CD8-positive, alpha-beta memory T cell (primary cell): ENCODE measurements around the gene SYT7. TPM values are rescaled to one million over a fixed set of nuclear protein-coding genes. Genes with fewer than 3 reads are reported as not detected.
A peak's percentile ranks its signal among the peaks of the same experiment; 100 is the strongest.

Source experiments
- CTCF ChIA-PET: fragments of 350-600 bp; sonication (Branson Sonifier 250); formaldehyde crosslinking; loops from one replicate; lab custom pipeline; 2021; ENCODE audit warnings: antibody characterized with exemption; lab: Charles Lee
- POLR2A ChIA-PET: fragments of 350-600 bp; sonication (Branson Sonifier 250); formaldehyde crosslinking; loops from one replicate; lab custom pipeline; 2021; ENCODE audit warnings: antibody characterized with exemption; lab: Charles Lee
- DNase-seq, 5 donors: peaks; one replicate each; pipeline versions ENCODE4 v3.0.0 to v3.0.0-alpha.2; 2020 to 2022; ENCODE audit warnings: mixed read lengths in 1 of 5
- H3K27ac ChIP-seq: one replicate; pipeline ENCODE4 v1.7.0; 2013; ENCODE audit warnings: low read depth, mild to moderate bottlenecking, low read length, moderate library complexity
- H3K27me3 ChIP-seq: 2 replicates; pipeline ENCODE4 v1.7.0; 2013; ENCODE audit warnings: low read length, mild to moderate bottlenecking; ENCODE audit not compliant: insufficient read depth, poor library complexity, severe bottlenecking
- H3K36me3 ChIP-seq: 2 replicates; pipeline ENCODE4 v1.7.0; 2013; ENCODE audit warnings: mild to moderate bottlenecking, low read length, moderate library complexity; ENCODE audit not compliant: insufficient read depth
- H3K4me1 ChIP-seq: 2 replicates; pipeline ENCODE4 v1.7.0; 2013; ENCODE audit warnings: mild to moderate bottlenecking, low read length, moderate library complexity; ENCODE audit not compliant: insufficient read depth
- H3K4me3 ChIP-seq: 2 replicates; pipeline ENCODE4 v1.7.0; 2013; ENCODE audit warnings: mild to moderate bottlenecking, low read length
- H3K9me3 ChIP-seq: 2 replicates; pipeline ENCODE4 v1.7.0; 2013; ENCODE audit warnings: mild to moderate bottlenecking, low read length
- H3K27ac Mint-ChIP-seq, 8 donors: one replicate each; pipeline ENCODE4 v1.8.0; 2020 to 2021; ENCODE audit warnings: mixed read lengths in 8 of 8, mild to moderate bottlenecking in 6 of 8, inconsistent platforms in 3 of 8, moderate library complexity in 3 of 8
- H3K27me3 Mint-ChIP-seq, 2 donors: one replicate each; pipeline ENCODE4 v1.8.0; 2020 to 2021; ENCODE audit warnings: mixed read lengths in 2 of 2, mild to moderate bottlenecking in 1 of 2, moderate library complexity in 1 of 2
- H3K36me3 Mint-ChIP-seq, 3 donors: one replicate each; pipeline ENCODE4 v1.8.0; 2020 to 2021; ENCODE audit warnings: mixed read lengths in 3 of 3, inconsistent platforms in 1 of 3, mild to moderate bottlenecking in 1 of 3
- H3K4me1 Mint-ChIP-seq, 3 donors: one replicate each; pipeline ENCODE4 v1.8.0; 2020 to 2021; ENCODE audit warnings: mixed read lengths in 3 of 3, inconsistent platforms in 1 of 3, mild to moderate bottlenecking in 1 of 3
- H3K4me3 Mint-ChIP-seq, 7 donors: one replicate each; pipeline ENCODE4 v1.8.0; 2020 to 2021; ENCODE audit warnings: mixed read lengths in 7 of 7, mild to moderate bottlenecking in 6 of 7, moderate library complexity in 4 of 7, inconsistent platforms in 2 of 7
- H3K9me3 Mint-ChIP-seq, 5 donors: one replicate each; pipeline ENCODE4 v1.8.0; 2020 to 2022; ENCODE audit warnings: mixed read lengths in 5 of 5, mild to moderate bottlenecking in 3 of 5, moderate library complexity in 2 of 5, inconsistent platforms in 1 of 5
- polyA plus RNA-seq: library from polyadenylated mRNA; unstranded; fragments of 300-500 nt; fragmentation: Illumina TruSeq; gene quantifications from one replicate; pipeline ENCODE4 v1.2.3, GENCODE V29; 2021
- total RNA-seq, 2 experiments: library from RNA; stranded (reverse); gene quantifications; one replicate each; pipeline ENCODE4 v1.2.3, GENCODE V29; 2021

Gene SYT7
- total and polyA plus RNA-seq, 3 experiments from 2014 or later = not detected

DNA sequence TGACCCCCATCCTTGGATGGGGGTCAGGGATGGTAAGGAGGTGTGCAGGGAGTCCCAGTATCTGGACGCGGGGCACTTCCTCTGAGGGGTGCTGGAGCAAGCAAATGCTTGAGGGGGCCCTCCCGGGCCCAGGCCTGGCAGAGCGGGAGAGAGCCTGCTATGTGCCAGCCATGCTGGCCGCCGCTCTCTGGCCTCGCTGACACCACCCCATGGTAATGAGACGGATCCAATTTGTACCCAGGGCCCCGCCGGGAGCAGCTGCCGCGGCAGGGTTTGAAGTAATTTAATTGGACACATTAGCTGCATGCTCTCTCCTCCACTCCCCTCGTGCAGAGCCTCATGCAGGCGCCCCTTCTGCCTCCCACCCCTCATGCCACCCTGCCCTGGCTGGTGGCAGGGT lies 6.3 kb downstream of the SYT7 start:
- no peaks in the 10 kb centered on the region for H3K4me1 ChIP-seq
- POLR2A ChIA-PET = no interaction called here
- H3K27me3 ChIP-seq = peaks cover 23% of the 10 kb centered on the region
- DNase-seq = no peak
- H3K27ac ChIP-seq = no peak overlapping the region
- CTCF ChIA-PET = no interaction called here
- peaks cover 0 to 4% (median 0%) of the 10 kb centered on the region in 3 donors for H3K4me1 Mint-ChIP-seq
- no peak overlapping the region for H3K27ac Mint-ChIP-seq
- no peaks in the 10 kb centered on the region for H3K9me3 ChIP-seq
- H3K4me3 Mint-ChIP-seq = no peak overlapping the region
- H3K36me3 ChIP-seq = no peaks in the 10 kb centered on the region
- no peaks in the 10 kb centered on the region for H3K36me3 Mint-ChIP-seq
- peaks cover 46 to 66% of the 10 kb centered on the region in 2 donors for H3K27me3 Mint-ChIP-seq
- no peaks in the 10 kb centered on the region for H3K9me3 Mint-ChIP-seq
- no peak overlapping the region for H3K4me3 ChIP-seq

DNA sequence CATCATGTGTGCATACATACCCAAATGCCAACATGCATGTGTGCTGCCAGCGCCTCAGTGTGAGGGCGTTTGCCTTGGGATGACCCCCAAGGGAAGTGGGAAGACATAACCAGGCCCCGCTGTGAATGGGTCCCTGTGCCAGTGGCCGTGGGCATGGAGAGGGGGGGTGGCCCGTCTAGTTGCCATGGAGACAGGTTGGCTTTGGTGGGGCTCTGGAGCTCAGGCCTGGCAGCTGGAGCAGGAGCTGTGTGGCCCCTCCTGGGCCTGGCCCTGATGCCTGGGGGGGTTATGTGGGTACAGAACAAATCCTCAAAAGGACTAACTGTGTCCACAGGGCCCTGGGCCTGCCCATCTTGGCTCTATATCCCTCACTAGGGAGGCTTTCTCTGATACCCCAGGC lies 8.0 kb downstream of the SYT7 start:
- no peaks in the 10 kb centered on the region for H3K36me3 ChIP-seq
- no peak overlapping the region for H3K27ac ChIP-seq
- H3K4me1 ChIP-seq = no peaks in the 10 kb centered on the region
- H3K9me3 Mint-ChIP-seq = peaks cover 0 to 2% (median 0%) of the 10 kb centered on the region in 5 donors
- ChIA-PET POLR2A (no interaction called here), CTCF (no interaction called here)
- H3K27me3 Mint-ChIP-seq = peaks cover 45 to 64% of the 10 kb centered on the region in 2 donors
- no peak overlapping the region for H3K27ac Mint-ChIP-seq
- peaks cover 0 to 1% (median 0%) of the 10 kb centered on the region in 3 donors for H3K4me1 Mint-ChIP-seq
- no peaks in the 10 kb centered on the region for H3K36me3 Mint-ChIP-seq
- peaks cover 11% of the 10 kb centered on the region for H3K27me3 ChIP-seq
- H3K4me3 Mint-ChIP-seq = no peak overlapping the region
- no peaks in the 10 kb centered on the region for H3K9me3 ChIP-seq
- DNase-seq = no peak
- no peak overlapping the region for H3K4me3 ChIP-seq

DNA sequence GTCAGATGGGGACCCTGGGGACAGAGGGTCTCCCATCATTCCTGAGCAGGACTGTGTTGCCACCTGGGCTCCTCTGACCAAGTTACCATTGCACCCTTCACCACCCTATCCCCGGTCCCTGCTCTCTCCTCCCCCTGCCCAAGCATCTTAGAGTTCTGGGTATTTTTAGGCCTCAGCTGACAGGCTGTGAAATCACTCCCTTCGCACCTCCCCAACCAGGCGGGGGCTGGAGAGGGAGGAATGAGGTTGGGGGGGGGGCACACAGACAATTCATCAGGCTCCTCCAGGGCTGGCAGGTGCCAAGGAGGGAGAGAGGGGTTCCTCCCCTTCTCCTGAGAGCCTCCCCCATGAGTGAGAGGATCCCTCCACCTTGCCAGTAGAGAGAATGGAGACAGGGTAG lies 9.0 kb downstream of the SYT7 start:
- Mint-ChIP-seq H3K27me3 (peaks cover 48 to 63% of the 10 kb centered on the region in 2 donors), H3K36me3 (no peaks in the 10 kb centered on the region), H3K4me3 (no peak overlapping the region), H3K4me1 (peaks cover 0 to 1% (median 0%) of the 10 kb centered on the region in 3 donors), H3K9me3 (peaks cover 0 to 2% (median 0%) of the 10 kb centered on the region in 5 donors), H3K27ac (no peak overlapping the region)
- POLR2A ChIA-PET = no interaction called here
- Histone ChIP-seq H3K36me3 (no peaks in the 10 kb centered on the region), H3K27ac (no peak overlapping the region), H3K9me3 (no peaks in the 10 kb centered on the region), H3K4me1 (no peaks in the 10 kb centered on the region), H3K4me3 (no peak overlapping the region), H3K27me3 (peaks cover 10% of the 10 kb centered on the region)
- DNase-seq = no peak
- CTCF ChIA-PET = no interaction called here

DNA sequence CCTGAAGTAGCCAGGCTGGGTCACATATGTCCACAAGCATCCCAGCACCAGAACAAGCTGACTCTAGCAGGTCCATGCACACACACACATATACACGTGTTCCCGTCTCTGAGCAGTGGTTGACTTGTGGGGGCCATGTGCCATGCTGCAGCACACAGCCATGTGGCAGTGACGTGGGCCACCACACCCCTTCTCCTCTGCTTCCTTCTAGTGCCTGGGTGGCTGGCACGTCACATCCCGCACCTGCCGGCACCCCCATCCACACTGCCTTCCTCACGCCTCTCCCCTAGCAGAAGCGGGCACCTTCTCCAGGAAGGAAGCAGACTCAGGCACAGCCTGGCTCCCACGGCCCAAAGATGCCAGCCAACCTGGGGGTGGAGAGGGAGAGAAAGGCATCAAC lies 9.5 kb downstream of the SYT7 start:
- peaks cover 10% of the 10 kb centered on the region for H3K27me3 ChIP-seq
- H3K36me3 Mint-ChIP-seq = no peaks in the 10 kb centered on the region
- H3K27me3 Mint-ChIP-seq = peaks cover 47 to 66% of the 10 kb centered on the region in 2 donors
- H3K9me3 Mint-ChIP-seq = peaks cover 0 to 2% (median 0%) of the 10 kb centered on the region in 5 donors
- H3K4me3 Mint-ChIP-seq = no peak overlapping the region
- no peaks in the 10 kb centered on the region for H3K9me3 ChIP-seq
- CTCF ChIA-PET = no interaction called here
- no peak overlapping the region for H3K4me3 ChIP-seq
- peaks cover 0 to 1% (median 0%) of the 10 kb centered on the region in 3 donors for H3K4me1 Mint-ChIP-seq
- H3K4me1 ChIP-seq = no peaks in the 10 kb centered on the region
- H3K27ac ChIP-seq = no peak overlapping the region
- no peak for DNase-seq
- no peak overlapping the region for H3K27ac Mint-ChIP-seq
- no peaks in the 10 kb centered on the region for H3K36me3 ChIP-seq
- POLR2A ChIA-PET = no interaction called here

GRCh38 chr11:61569701-61570100 lies 11.2 kb downstream of the SYT7 start:
- ChIA-PET CTCF (no interaction called here), POLR2A (no interaction called here)
- no peaks in the 10 kb centered on the region for H3K36me3 ChIP-seq
- peaks cover 0 to 2% (median 0%) of the 10 kb centered on the region in 5 donors for H3K9me3 Mint-ChIP-seq
- peaks cover 50 to 69% of the 10 kb centered on the region in 2 donors for H3K27me3 Mint-ChIP-seq
- H3K9me3 ChIP-seq = no peaks in the 10 kb centered on the region
- H3K4me3 ChIP-seq = no peak overlapping the region
- H3K36me3 Mint-ChIP-seq = no peaks in the 10 kb centered on the region
- H3K27me3 ChIP-seq = peaks cover 10% of the 10 kb centered on the region
- H3K4me3 Mint-ChIP-seq = no peak overlapping the region
- DNase-seq = no peak
- peak overlapping the region in 1 of 8 donors; percentile 0 for H3K27ac Mint-ChIP-seq
- no peak overlapping the region for H3K27ac ChIP-seq
- peaks cover 0 to 1% (median 0%) of the 10 kb centered on the region in 3 donors for H3K4me1 Mint-ChIP-seq
- H3K4me1 ChIP-seq = no peaks in the 10 kb centered on the region

GRCh38 chr11:61569018-61569417 lies 11.9 kb downstream of the SYT7 start:
- ChIA-PET POLR2A (no interaction called here), CTCF (no interaction called here)
- Histone ChIP-seq H3K9me3 (no peaks in the 10 kb centered on the region), H3K4me1 (no peaks in the 10 kb centered on the region), H3K4me3 (no peak overlapping the region), H3K36me3 (no peaks in the 10 kb centered on the region), H3K27me3 (peaks cover 10% of the 10 kb centered on the region), H3K27ac (no peak overlapping the region)
- peaks cover 0 to 2% (median 0%) of the 10 kb centered on the region in 5 donors for H3K9me3 Mint-ChIP-seq
- no peak overlapping the region for H3K4me3 Mint-ChIP-seq
- H3K27me3 Mint-ChIP-seq = peaks cover 50 to 75% of the 10 kb centered on the region in 2 donors
- peaks cover 0 to 1% (median 0%) of the 10 kb centered on the region in 3 donors for H3K4me1 Mint-ChIP-seq
- DNase-seq = no peak
- no peaks in the 10 kb centered on the region for H3K36me3 Mint-ChIP-seq
- no peak overlapping the region for H3K27ac Mint-ChIP-seq

- Histone ChIP-seq H3K36me3 (no peaks in the 10 kb centered on the region), H3K9me3 (no peaks in the 10 kb centered on the region), H3K27me3 (peaks cover 10% of the 10 kb centered on the region), H3K27ac (no peak overlapping the region), H3K4me1 (no peaks in the 10 kb centered on the region), H3K4me3 (no peak overlapping the region)
- Mint-ChIP-seq H3K27me3 (peaks cover 54 to 80% of the 10 kb centered on the region in 2 donors), H3K36me3 (no peaks in the 10 kb centered on the region), H3K4me3 (no peak overlapping the region), H3K27ac (no peak overlapping the region), H3K4me1 (peaks cover 0 to 1% (median 0%) of the 10 kb centered on the region in 3 donors), H3K9me3 (peaks cover 0 to 2% (median 0%) of the 10 kb centered on the region in 5 donors)
- DNase-seq = peak; percentile 54 to 80 (median 66)
- POLR2A ChIA-PET = no interaction called here
- CTCF ChIA-PET = interaction anchor here (1.9 kb wide), 1 partner anchor 22 kb away, joined by 5 read pairs; no protein-coding TSS in a partner anchor
Measured at GRCh38 chr11:61567286-61568061, 13.4 kb downstream of the SYT7 start.

GRCh38 chr11:61564936-61565696 lies 15.8 kb downstream of the SYT7 start:
- Histone ChIP-seq H3K4me3 (no peak overlapping the region), H3K4me1 (no peaks in the 10 kb centered on the region), H3K27ac (no peak overlapping the region), H3K36me3 (no peaks in the 10 kb centered on the region), H3K27me3 (peaks cover 9% of the 10 kb centered on the region), H3K9me3 (no peaks in the 10 kb centered on the region)
- H3K36me3 Mint-ChIP-seq = no peaks in the 10 kb centered on the region
- H3K27ac Mint-ChIP-seq = peak overlapping the region in 1 of 8 donors; percentile 67
- no peak overlapping the region for H3K4me3 Mint-ChIP-seq
- ChIA-PET POLR2A (no interaction called here), CTCF (no interaction called here)
- H3K9me3 Mint-ChIP-seq = peaks cover 0 to 2% (median 0%) of the 10 kb centered on the region in 5 donors
- peaks cover 0 to 1% (median 0%) of the 10 kb centered on the region in 3 donors for H3K4me1 Mint-ChIP-seq
- peaks cover 35 to 84% of the 10 kb centered on the region in 2 donors for H3K27me3 Mint-ChIP-seq
- no peak for DNase-seq
